Muscle of leg (tissue), 16 donors: ENCODE data around the gene MDC1. TPM values are rescaled to one million over a fixed set of nuclear protein-coding genes. Genes with fewer than 3 reads are reported as not detected.
"Not testable (repeated sequence)": the region's sequence is repeated elsewhere in the genome, so short reads cannot be mapped to it uniquely, and the experiment has no call there.

Source experiments
- DNase-seq: peaks from one replicate; pipeline ENCODE4 v3.0.0; 2013
- H3K27ac ChIP-seq: one replicate; pipeline ENCODE4 v1.5.1; 2013; ENCODE audit warnings: mild to moderate bottlenecking, low read length, control low read depth
- H3K27me3 ChIP-seq: one replicate; pipeline ENCODE4 v1.6.1; 2013; ENCODE audit warnings: low read length; ENCODE audit not compliant: control insufficient read depth, insufficient read depth
- H3K36me3 ChIP-seq: one replicate; pipeline ENCODE4 v1.6.1; 2013; ENCODE audit warnings: low read length; ENCODE audit not compliant: control insufficient read depth, insufficient read depth
- H3K4me1 ChIP-seq: one replicate; pipeline ENCODE4 v1.6.1; 2013; ENCODE audit warnings: low read length; ENCODE audit not compliant: control insufficient read depth, insufficient read depth
- H3K4me3 ChIP-seq: one replicate; pipeline ENCODE4 v1.5.1; 2013; ENCODE audit warnings: low read length, control low read depth
- H3K9me3 ChIP-seq: replicated peaks from 2 replicates; pipeline ENCODE4 v1.6.1; 2013; ENCODE audit warnings: low read depth, low read length; ENCODE audit not compliant: control insufficient read depth
- WGBS: methylation state at CpG from one replicate; pipeline ENCODE4 v1.1.5; 2013; ENCODE audit warnings: missing lambda C conversion rate; ENCODE audit not compliant: insufficient coverage; 5-methylcytosine and 5-hydroxymethylcytosine counted together
- long read RNA-seq, 11 donors: transcript quantifications; one replicate each; lab custom pipeline, GENCODE V29; 2026
- polyA plus RNA-seq, 8 donors: library from polyadenylated mRNA; unstranded; fragments of 120-200 nt; gene quantifications; one replicate each; pipeline versions ENCODE4 v1.2.1 to v1.2.3, GENCODE V29; 2013; ENCODE audit warnings: inconsistent platforms in 1 of 8, low replicate concordance in 1 of 8; ENCODE audit not compliant: insufficient read length in 8 of 8, insufficient read depth in 1 of 8
- total RNA-seq: library from RNA; stranded (reverse); fragments of 120-200 nt; gene quantifications from one replicate; pipeline ENCODE4 v1.2.4, GENCODE V29; 2013

Gene MDC1
- total RNA-seq (9.6 TPM), polyA plus RNA-seq (10 to 100 TPM; 21.0 to 34.6 (median 25.5) TPM)
- long read RNA-seq, donor 1 = 0 reads
- long read RNA-seq, donor 2 = 0 reads
- long read RNA-seq, donor 3, partial matches to known transcripts = 322 of 1,040 reads
- long read RNA-seq, donor 3, other reads (novel, unspliced or antisense) = 717 of 1,040 reads
- long read RNA-seq, donor 4, partial matches to known transcripts = 0 of 1 reads
- long read RNA-seq, donor 4, other reads (novel, unspliced or antisense) = 0 of 1 reads
- long read RNA-seq, donor 5, partial matches to known transcripts = 0 of 4 reads
- long read RNA-seq, donor 5, other reads (novel, unspliced or antisense) = 0 of 4 reads
- long read RNA-seq, donor 6, partial matches to known transcripts = 0 of 2 reads
- long read RNA-seq, donor 6, other reads (novel, unspliced or antisense) = 0 of 2 reads
- long read RNA-seq, donor 7 = 0 reads
- long read RNA-seq, donor 8, partial matches to known transcripts = 0 of 2 reads
- long read RNA-seq, donor 8, other reads (novel, unspliced or antisense) = 0 of 2 reads
- long read RNA-seq, donor 9, partial matches to known transcripts = 5 of 7 reads
- long read RNA-seq, donor 9, other reads (novel, unspliced or antisense) = 0 of 7 reads
- long read RNA-seq, donor 10 = 0 reads
- long read RNA-seq, donor 11, partial matches to known transcripts = 0 of 2 reads
- long read RNA-seq, donor 11, other reads (novel, unspliced or antisense) = 0 of 2 reads

DNA sequence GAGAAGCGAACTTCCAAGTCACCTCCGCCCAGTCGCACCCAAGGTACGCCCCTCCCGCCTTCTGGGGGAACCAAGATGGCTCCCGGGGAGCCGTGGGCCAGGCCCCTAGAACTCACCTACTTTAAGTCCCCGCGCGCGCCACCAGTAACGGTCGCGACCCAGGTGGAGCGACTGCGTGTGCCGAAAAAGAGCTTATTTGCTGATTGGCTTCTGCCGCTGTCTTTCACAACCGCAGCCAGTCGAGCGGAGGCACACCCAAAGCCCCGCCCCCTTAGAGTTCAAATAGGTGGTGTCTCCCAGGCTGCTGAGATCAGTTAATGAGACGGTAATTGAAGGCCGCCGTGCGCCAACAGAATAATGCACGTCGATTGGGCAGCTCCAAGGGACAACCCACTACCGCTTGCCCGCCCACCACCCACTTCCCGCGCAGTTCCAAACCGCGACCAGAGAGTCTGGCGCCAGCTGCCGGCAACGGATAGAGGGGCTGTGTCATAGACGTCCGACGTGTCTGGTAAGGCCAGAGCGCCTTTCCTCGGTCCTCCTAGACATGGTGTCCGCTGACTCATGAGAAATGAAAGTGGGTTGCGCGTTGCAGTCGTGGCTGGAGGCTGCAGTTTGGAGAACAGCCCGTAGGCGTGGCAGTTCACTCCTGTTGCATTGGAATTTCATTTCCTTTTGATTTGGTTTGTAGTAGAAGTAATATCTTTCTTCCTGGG lies at the start of gene MDC1:
MDC1 (minus strand) TSS at position 153 of the 716 bp plus-strand sequence. CDS start 2,106 bp downstream, outside the sequence.
- H3K4me3 ChIP-seq = peak within 1 kb of the TSS; percentile 80
- H3K27me3 ChIP-seq = no peaks in the 10 kb centered on the region
- under 1% methylated on average over 37 of the region's 48 CpGs for WGBS
- DNase-seq = peak; percentile 100
- H3K36me3 ChIP-seq = peaks cover 34% of the 10 kb centered on the region
- H3K9me3 ChIP-seq = no peaks in the 10 kb centered on the region
- peaks cover 21% of the 10 kb centered on the region for H3K4me1 ChIP-seq
- H3K27ac ChIP-seq = peak within 1 kb of the TSS; percentile 97

DNA sequence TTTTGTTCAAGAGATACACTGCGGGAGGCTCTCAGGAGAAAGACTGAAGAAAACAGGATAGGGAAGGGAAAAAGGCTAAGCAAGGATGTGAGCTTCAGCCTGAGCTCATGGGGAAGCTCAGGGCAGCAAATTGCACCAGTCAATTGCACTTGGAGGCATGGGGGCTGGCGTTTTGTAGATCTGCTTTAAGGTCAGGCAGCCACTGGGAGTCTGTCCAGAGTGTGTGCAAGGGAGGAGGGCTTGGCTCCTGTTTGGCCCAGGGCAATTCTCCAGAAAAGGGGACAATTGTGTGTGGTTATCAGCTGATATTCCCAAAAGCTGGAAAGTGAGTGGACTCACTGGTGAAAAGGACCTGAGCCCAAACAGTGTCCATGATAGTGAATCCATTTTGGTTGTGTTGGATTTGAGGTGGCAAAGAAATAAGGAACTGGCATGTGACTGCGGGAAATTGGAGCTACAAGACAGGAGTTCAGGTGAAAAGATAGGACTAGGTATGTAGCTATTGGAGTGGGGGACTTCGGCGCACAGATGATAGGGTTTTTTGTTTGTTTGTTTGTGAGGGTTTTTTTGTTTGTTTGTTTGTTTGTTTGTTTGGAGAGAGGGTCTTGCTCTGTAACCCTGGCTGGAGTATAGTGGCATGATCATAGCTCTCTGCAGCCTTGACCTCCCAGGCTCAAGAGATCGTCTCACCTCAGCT lies 49.5 kb upstream of the MDC1 start:
- Histone ChIP-seq H3K36me3 (no peaks in the 10 kb centered on the region), H3K4me1 (peaks cover 19% of the 10 kb centered on the region), H3K27me3 (no peaks in the 10 kb centered on the region), H3K27ac (no peak overlapping the region), H3K9me3 (no peaks in the 10 kb centered on the region), H3K4me3 (no peak overlapping the region)
- 65% methylated on average over 4 of the region's 6 CpGs for whole genome bisulfite sequencing
- no peak for DNase-seq

DNA sequence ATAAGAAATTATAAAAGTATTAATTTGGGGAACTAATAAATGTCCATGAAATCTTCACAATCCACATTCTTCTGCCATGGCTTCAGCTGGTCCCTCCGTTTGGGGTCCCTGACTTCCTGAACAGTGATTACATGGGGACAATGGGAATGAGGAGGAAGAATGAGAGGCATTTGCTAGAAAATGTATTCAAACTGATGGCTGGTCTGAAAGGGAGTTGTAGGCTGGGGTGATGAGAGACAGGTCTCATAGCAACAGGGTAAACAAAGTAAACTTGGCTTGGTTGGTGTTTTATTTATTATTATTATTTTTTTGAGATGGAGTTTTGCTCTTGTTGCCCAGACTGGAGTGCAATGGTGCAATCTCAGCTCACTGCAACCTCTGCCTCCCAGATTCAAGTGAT lies 48.4 kb upstream of the MDC1 start:
- not testable (repeated sequence) for H3K27me3 ChIP-seq, H3K36me3 ChIP-seq, H3K27ac ChIP-seq, H3K4me3 ChIP-seq, DNase-seq, H3K9me3 ChIP-seq
- peaks cover 19% of the 10 kb centered on the region for H3K4me1 ChIP-seq
- WGBS = no CpG with 5 or more reads among the region's 1 CpG

GRCh38 chr6:30764490-30765043 lies 47.5 kb upstream of the MDC1 start:
- not testable (repeated sequence) for DNase-seq, H3K27ac ChIP-seq, H3K4me3 ChIP-seq, H3K27me3 ChIP-seq, H3K36me3 ChIP-seq, H3K9me3 ChIP-seq
- H3K4me1 ChIP-seq = peaks cover 21% of the 10 kb centered on the region
- WGBS = 76% methylated on average over 6 of the region's 13 CpGs

- Histone ChIP-seq H3K4me1 (peaks cover 15% of the 10 kb centered on the region), H3K36me3 (no peaks in the 10 kb centered on the region), H3K9me3 (no peaks in the 10 kb centered on the region), H3K27ac (no peak overlapping the region), H3K4me3 (no peak overlapping the region), H3K27me3 (no peaks in the 10 kb centered on the region)
- WGBS = 49% methylated on average over 4 of the region's 8 CpGs
- no peak for DNase-seq
These were observed 46.8 kb upstream of the MDC1 start for GRCh38 chr6:30763618-30764489.

- WGBS = 89% methylated on average over 1 of the region's 1 CpG
- H3K4me3 ChIP-seq = no peak overlapping the region
- no peak for DNase-seq
- peaks cover 14% of the 10 kb centered on the region for H3K4me1 ChIP-seq
- H3K27ac ChIP-seq = no peak overlapping the region
- H3K27me3 ChIP-seq = no peaks in the 10 kb centered on the region
- no peaks in the 10 kb centered on the region for H3K9me3 ChIP-seq
- no peaks in the 10 kb centered on the region for H3K36me3 ChIP-seq
These were observed 46.1 kb upstream of the MDC1 start for GRCh38 chr6:30763155-30763617.

GRCh38 chr6:30761791-30762429 lies 44.8 kb upstream of the MDC1 start:
- DNase-seq = no peak
- no peak overlapping the region for H3K4me3 ChIP-seq
- no peaks in the 10 kb centered on the region for H3K27me3 ChIP-seq
- H3K4me1 ChIP-seq = peaks cover 14% of the 10 kb centered on the region
- no peaks in the 10 kb centered on the region for H3K36me3 ChIP-seq
- H3K9me3 ChIP-seq = no peaks in the 10 kb centered on the region
- WGBS = 100% methylated on average over 1 of the region's 4 CpGs
- H3K27ac ChIP-seq = no peak overlapping the region

- no peak for DNase-seq
- WGBS = 54% methylated on average over 3 of the region's 8 CpGs
- peaks cover 14% of the 10 kb centered on the region for H3K4me1 ChIP-seq
- no peak overlapping the region for H3K4me3 ChIP-seq
- no peaks in the 10 kb centered on the region for H3K27me3 ChIP-seq
- no peaks in the 10 kb centered on the region for H3K36me3 ChIP-seq
- H3K9me3 ChIP-seq = no peaks in the 10 kb centered on the region
- no peak overlapping the region for H3K27ac ChIP-seq
These were observed 43.5 kb upstream of the MDC1 start for GRCh38 chr6:30760549-30760948.
